Neural progenitor cell (in vitro differentiated cells): ENCODE data around the gene JAKMIP3. TPM values are rescaled to one million over a fixed set of nuclear protein-coding genes. Genes with fewer than 3 reads are reported as not detected.

ENCODE experiments used
- DNase-seq: peaks from one replicate; pipeline ENCODE4 v3.0.0-alpha.2; 2016; ENCODE audit warnings: low spot score
- H2AFZ ChIP-seq: fragments of 200-600 bp; sonication (generic); replicated peaks from 2 replicates; pipeline ENCODE4 v1.6.1; 2016; ENCODE audit warnings: antibody characterized with exemption
- H3F3A ChIP-seq: fragments of 200-600 bp; sonication (generic); 2 replicates; pipeline ENCODE4 v1.6.1; 2016; ENCODE audit warnings: antibody characterized with exemption, low read depth
- H3K27ac ChIP-seq: fragments of 200-600 bp; sonication (generic); 2 replicates; pipeline ENCODE4 v1.5.1; 2016; ENCODE audit warnings: mild to moderate bottlenecking
- H3K27me3 ChIP-seq: fragments of 200-600 bp; sonication (generic); 2 replicates; pipeline ENCODE4 v1.6.1; 2016; ENCODE audit warnings: mild to moderate bottlenecking, moderate library complexity
- H3K36me3 ChIP-seq: fragments of 200-600 bp; sonication (generic); 2 replicates; pipeline ENCODE4 v1.5.1; 2016
- H3K4me1 ChIP-seq: fragments of 200-600 bp; sonication (generic); 2 replicates; pipeline ENCODE4 v1.6.1; 2016; ENCODE audit warnings: mixed run types
- H3K4me2 ChIP-seq: fragments of 200-600 bp; sonication (generic); 2 replicates; pipeline ENCODE4 v1.6.1; 2016
- H3K4me3 ChIP-seq: fragments of 200-600 bp; sonication (generic); 2 replicates; pipeline ENCODE4 v1.5.1; 2016
- H3K79me2 ChIP-seq: fragments of 200-600 bp; sonication (generic); 2 replicates; pipeline ENCODE4 v1.6.1; 2016; ENCODE audit warnings: low read depth
- H3K9ac ChIP-seq: fragments of 200-600 bp; sonication (generic); 2 replicates; pipeline ENCODE4 v1.6.1; 2016
- H3K9me3 ChIP-seq: fragments of 200-600 bp; sonication (generic); 2 replicates; pipeline ENCODE4 v1.5.1; 2016; ENCODE audit warnings: low read depth
- H4K20me1 ChIP-seq: fragments of 200-600 bp; sonication (generic); 2 replicates; pipeline ENCODE4 v1.6.1; 2016; ENCODE audit warnings: low read depth
- H3K27ac Mint-ChIP-seq: 3 replicates; pipeline ENCODE4 v1.8.0; 2021; ENCODE audit warnings: mixed read lengths
- H3K27me3 Mint-ChIP-seq: 2 replicates; pipeline ENCODE4 v1.8.0; 2022; ENCODE audit warnings: low read depth, mild to moderate bottlenecking, inconsistent platforms, moderate library complexity, mixed read lengths; ENCODE audit not compliant: insufficient read depth
- H3K36me3 Mint-ChIP-seq: 3 replicates; pipeline ENCODE4 v1.8.0; 2021; ENCODE audit warnings: mixed read lengths
- H3K4me1 Mint-ChIP-seq: 3 replicates; pipeline ENCODE4 v1.8.0; 2021; ENCODE audit warnings: mixed read lengths
- H3K4me3 Mint-ChIP-seq: 3 replicates; pipeline ENCODE4 v1.8.0; 2021; ENCODE audit warnings: mild to moderate bottlenecking, moderate library complexity, mixed read lengths
- H3K9me3 Mint-ChIP-seq: 3 replicates; pipeline ENCODE4 v1.8.0; 2020; ENCODE audit warnings: mixed read lengths
- CTCF ChIP-seq: fragments of 200-600 bp; sonication (generic); IDR thresholded peaks from 2 replicates; pipeline ENCODE4 v1.5.1; 2017; ENCODE audit warnings: antibody characterized with exemption, mild to moderate bottlenecking
- EZH2 ChIP-seq: fragments of 200-600 bp; sonication (generic); IDR thresholded peaks from 2 replicates; pipeline ENCODE4 v1.6.1; 2017; ENCODE audit warnings: antibody characterized with exemption, mild to moderate bottlenecking, moderate library complexity
- EZH2phosphoT487 ChIP-seq: fragments of 200-600 bp; sonication (generic); IDR thresholded peaks from 2 replicates; pipeline ENCODE4 v1.6.1; 2017; ENCODE audit warnings: antibody characterized with exemption
- total RNA-seq: library from RNA; depleted of rRNA; stranded (reverse); fragments of >200 nt; gene quantifications from 2 replicates; pipeline ENCODE4 v1.2.3, GENCODE V29; 2015; ENCODE audit warnings: low replicate concordance

JAKMIP3 gene
- total RNA-seq, 1 donor from 2014 or later, result 0.37 TPM

GRCh38 chr10:132107949-132108877, 42.5 kb downstream of the JAKMIP3 start:
- Histone ChIP-seq H3K9ac (no peak overlapping the region), H3K4me3 (no peak overlapping the region), H3K4me2 (no peak overlapping the region), H3F3A (no peaks in the 10 kb centered on the region), H3K9me3 (no peaks in the 10 kb centered on the region), H3K79me2 (no peaks in the 10 kb centered on the region), H4K20me1 (no peaks in the 10 kb centered on the region), H3K27me3 (no peaks in the 10 kb centered on the region), H3K27ac (no peak overlapping the region), H3K36me3 (no peaks in the 10 kb centered on the region), H2AFZ (no peak overlapping the region), H3K4me1 (no peaks in the 10 kb centered on the region)
- TF ChIP-seq CTCF (no peak), EZH2 (no peak), EZH2phosphoT487 (no peak)
- peaks cover 9% of the 10 kb centered on the region for H3K27me3 Mint-ChIP-seq
- H3K27ac Mint-ChIP-seq, result no peak overlapping the region
- H3K4me1 Mint-ChIP-seq, result no peaks in the 10 kb centered on the region
- H3K9me3 Mint-ChIP-seq, result no peaks in the 10 kb centered on the region
- DNase-seq, result no peak
- no peak overlapping the region for H3K4me3 Mint-ChIP-seq
- no peaks in the 10 kb centered on the region for H3K36me3 Mint-ChIP-seq

GRCh38 chr10:132109341-132110110, 43.8 kb downstream of the JAKMIP3 start:
- Histone ChIP-seq H3K27ac (no peak overlapping the region), H3K4me3 (no peak overlapping the region), H3K9me3 (no peaks in the 10 kb centered on the region), H3F3A (no peaks in the 10 kb centered on the region), H3K9ac (no peak overlapping the region), H3K4me2 (no peak overlapping the region), H4K20me1 (no peaks in the 10 kb centered on the region), H3K4me1 (no peaks in the 10 kb centered on the region), H2AFZ (no peak overlapping the region), H3K36me3 (no peaks in the 10 kb centered on the region), H3K27me3 (no peaks in the 10 kb centered on the region), H3K79me2 (no peaks in the 10 kb centered on the region)
- no peaks in the 10 kb centered on the region for H3K36me3 Mint-ChIP-seq
- no peak overlapping the region for H3K27ac Mint-ChIP-seq
- no peaks in the 10 kb centered on the region for H3K9me3 Mint-ChIP-seq
- peaks cover 2% of the 10 kb centered on the region for H3K4me1 Mint-ChIP-seq
- no peak for TF ChIP-seq CTCF
- TF ChIP-seq EZH2, result no peak
- TF ChIP-seq EZH2phosphoT487, result no peak
- H3K27me3 Mint-ChIP-seq, result peaks cover 11% of the 10 kb centered on the region
- DNase-seq, result no peak
- H3K4me3 Mint-ChIP-seq, result no peak overlapping the region

DNA sequence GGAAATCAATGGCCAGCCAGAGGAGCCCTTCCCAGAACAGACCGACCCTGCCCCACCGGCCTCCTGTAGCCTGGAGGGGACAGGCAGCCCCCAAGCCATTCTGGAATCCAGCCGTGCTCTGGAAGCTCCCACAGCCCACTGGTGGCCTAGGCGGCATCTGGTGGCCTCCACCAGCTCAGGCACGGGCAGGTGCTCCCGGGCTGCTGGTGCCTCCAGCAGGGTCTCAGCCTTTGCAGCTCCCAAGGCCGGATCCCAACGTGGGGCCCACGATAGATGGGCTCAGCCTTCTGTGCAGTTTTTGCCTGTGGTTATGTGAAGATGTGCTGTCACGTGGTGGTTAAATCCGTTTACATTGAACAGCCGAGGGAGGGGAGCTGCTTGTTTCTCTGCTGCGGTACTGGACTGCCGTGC, 44.4 kb downstream of the JAKMIP3 start:
- no peak overlapping the region for H3K4me2 ChIP-seq
- H3K9ac ChIP-seq, result no peak overlapping the region
- peaks cover 2% of the 10 kb centered on the region for H3K4me1 Mint-ChIP-seq
- no peaks in the 10 kb centered on the region for H3K36me3 ChIP-seq
- H3K27me3 Mint-ChIP-seq, result peaks cover 10% of the 10 kb centered on the region
- no peak overlapping the region for H3K27ac Mint-ChIP-seq
- no peak for DNase-seq
- H2AFZ ChIP-seq, result no peak overlapping the region
- TF ChIP-seq EZH2phosphoT487, result no peak
- TF ChIP-seq EZH2, result no peak
- TF ChIP-seq CTCF, result no peak
- no peaks in the 10 kb centered on the region for H3K9me3 ChIP-seq
- H3K9me3 Mint-ChIP-seq, result no peaks in the 10 kb centered on the region
- no peaks in the 10 kb centered on the region for H3F3A ChIP-seq
- no peaks in the 10 kb centered on the region for H3K27me3 ChIP-seq
- H3K27ac ChIP-seq, result no peak overlapping the region
- H4K20me1 ChIP-seq, result no peaks in the 10 kb centered on the region
- H3K4me3 ChIP-seq, result no peak overlapping the region
- no peak overlapping the region for H3K4me3 Mint-ChIP-seq
- no peaks in the 10 kb centered on the region for H3K36me3 Mint-ChIP-seq
- H3K4me1 ChIP-seq, result no peaks in the 10 kb centered on the region
- no peaks in the 10 kb centered on the region for H3K79me2 ChIP-seq
